Type B pancreatic cell (in vitro differentiated cells): Measurements from ENCODE around the gene FADS3. TPM values are rescaled to one million over a fixed set of nuclear protein-coding genes. Genes with fewer than 3 reads are reported as not detected.

Experiments used
- DNase-seq: peaks from one replicate; pipeline ENCODE4 v3.0.0; 2021; ENCODE audit warnings: mixed read lengths; ENCODE audit not compliant: unreplicated experiment; ENCODE audit errors: extremely low spot score
- H3K27ac Mint-ChIP-seq: 2 replicates; pipeline ENCODE4 v1.8.0; 2021; ENCODE audit warnings: mild to moderate bottlenecking, mixed read lengths
- H3K27me3 Mint-ChIP-seq: 2 replicates; pipeline ENCODE4 v1.8.0; 2021; ENCODE audit warnings: mixed read lengths
- H3K36me3 Mint-ChIP-seq: 2 replicates; pipeline ENCODE4 v1.8.0; 2021; ENCODE audit warnings: mixed read lengths
- H3K4me1 Mint-ChIP-seq: one replicate; pipeline ENCODE4 v1.8.0; 2021; ENCODE audit warnings: mixed read lengths; ENCODE audit not compliant: unreplicated experiment
- H3K4me3 Mint-ChIP-seq: 2 replicates; pipeline ENCODE4 v1.8.0; 2021; ENCODE audit warnings: mild to moderate bottlenecking, mixed read lengths
- H3K9me3 Mint-ChIP-seq: 2 replicates; pipeline ENCODE4 v1.8.0; 2021; ENCODE audit warnings: mixed read lengths
- CTCF ChIP-seq: fragments of 200-600 bp; sonication (generic); conservative IDR thresholded peaks from 2 replicates; pipeline ENCODE4 v1.5.0; 2021; ENCODE audit warnings: antibody characterized with exemption, mild to moderate bottlenecking
- total RNA-seq: library from RNA; stranded (reverse); gene quantifications from 2 replicates; pipeline ENCODE4 v1.2.1, GENCODE V29; 2021; ENCODE audit warnings: low replicate concordance

Gene FADS3
- total RNA-seq, 1 donor from 2014 or later, result 10.0 TPM

- Mint-ChIP-seq H3K36me3 (peaks cover 8% of the 10 kb centered on the region), H3K27ac (no peak overlapping the region), H3K4me1 (no peaks in the 10 kb centered on the region), H3K27me3 (no peaks in the 10 kb centered on the region), H3K9me3 (no peaks in the 10 kb centered on the region), H3K4me3 (no peak overlapping the region)
- TF ChIP-seq CTCF, result no peak
- DNase-seq, result no peak
These were observed 36.2 kb downstream of the FADS3 start for GRCh38 chr11:61854966-61855714.

GRCh38 chr11:61854206-61854895 is 37.0 kb downstream of the FADS3 start:
- DNase-seq, result no peak
- Mint-ChIP-seq H3K27me3 (no peaks in the 10 kb centered on the region), H3K27ac (no peak overlapping the region), H3K9me3 (no peaks in the 10 kb centered on the region), H3K4me3 (no peak overlapping the region), H3K4me1 (no peaks in the 10 kb centered on the region), H3K36me3 (peaks cover 10% of the 10 kb centered on the region)
- no peak for TF ChIP-seq CTCF

- no peak for TF ChIP-seq CTCF
- no peaks in the 10 kb centered on the region for H3K27me3 Mint-ChIP-seq
- no peak overlapping the region for H3K4me3 Mint-ChIP-seq
- H3K9me3 Mint-ChIP-seq, result no peaks in the 10 kb centered on the region
- H3K4me1 Mint-ChIP-seq, result no peaks in the 10 kb centered on the region
- peaks cover 8% of the 10 kb centered on the region for H3K36me3 Mint-ChIP-seq
- no peak for DNase-seq
- no peak overlapping the region for H3K27ac Mint-ChIP-seq
These were observed 37.6 kb downstream of the FADS3 start for GRCh38 chr11:61853698-61854169.

GRCh38 chr11:61851900-61852295 is 39.4 kb downstream of the FADS3 start:
- peaks cover 16% of the 10 kb centered on the region for H3K36me3 Mint-ChIP-seq
- H3K9me3 Mint-ChIP-seq, result no peaks in the 10 kb centered on the region
- no peak overlapping the region for H3K4me3 Mint-ChIP-seq
- no peak for DNase-seq
- no peak overlapping the region for H3K27ac Mint-ChIP-seq
- no peaks in the 10 kb centered on the region for H3K27me3 Mint-ChIP-seq
- H3K4me1 Mint-ChIP-seq, result no peaks in the 10 kb centered on the region
- TF ChIP-seq CTCF, result no peak

GRCh38 chr11:61851113-61851899 is 40.0 kb downstream of the FADS3 start:
- Mint-ChIP-seq H3K36me3 (peaks cover 16% of the 10 kb centered on the region), H3K27me3 (no peaks in the 10 kb centered on the region), H3K9me3 (no peaks in the 10 kb centered on the region), H3K4me3 (no peak overlapping the region), H3K27ac (no peak overlapping the region), H3K4me1 (no peaks in the 10 kb centered on the region)
- no peak for TF ChIP-seq CTCF
- no peak for DNase-seq
